GM23338 (cell line): ENCODE measurements around the gene MIER2. TPM values are rescaled to one million over a fixed set of nuclear protein-coding genes. Genes with fewer than 3 reads are reported as not detected.
"Not testable (repeated sequence)": the region's sequence is repeated elsewhere in the genome, so short reads cannot be mapped to it uniquely, and the experiment has no call there.

Source experiments
- ATAC-seq: fragments of 200-7000 bp; cut with Tn5 transposase; 3 replicates; pipeline ENCODE4 v1.9.1; 2020
- DNase-seq: peaks from one replicate; pipeline ENCODE4 v3.0.0-alpha.2; 2015; ENCODE audit warnings: low spot score
- H2AFZ ChIP-seq: fragments of 200-600 bp; sonication (generic); 2 replicates; pipeline ENCODE4 v1.8.0; 2016; ENCODE audit warnings: antibody characterized with exemption, mild to moderate bottlenecking, moderate library complexity
- H3F3A ChIP-seq: fragments of 200-600 bp; sonication (generic); replicated peaks from 2 replicates; pipeline ENCODE4 v1.8.0; 2017; ENCODE audit warnings: antibody characterized with exemption, mixed run types, low read depth
- H3K27ac ChIP-seq: fragments of 200-600 bp; sonication (generic); 2 replicates; pipeline ENCODE4 v1.6.1; 2016; ENCODE audit warnings: low read depth
- H3K27me3 ChIP-seq: fragments of 200-600 bp; sonication (generic); 2 replicates; pipeline ENCODE4 v1.8.0; 2016; ENCODE audit warnings: mild to moderate bottlenecking, mixed run types, moderate library complexity; ENCODE audit not compliant: insufficient read depth
- H3K36me3 ChIP-seq: fragments of 200-600 bp; sonication (generic); 2 replicates; pipeline ENCODE4 v1.8.0; 2016; ENCODE audit warnings: mild to moderate bottlenecking; ENCODE audit not compliant: insufficient read depth
- H3K4me1 ChIP-seq: fragments of 200-600 bp; sonication (generic); 2 replicates; pipeline ENCODE4 v1.8.0; 2016; ENCODE audit warnings: mild to moderate bottlenecking, moderate library complexity; ENCODE audit not compliant: insufficient read depth
- H3K4me2 ChIP-seq: fragments of 200-600 bp; sonication (generic); 2 replicates; pipeline ENCODE4 v1.7.1; 2017; ENCODE audit warnings: mixed run types
- H3K4me3 ChIP-seq: fragments of 200-600 bp; sonication (generic); 2 replicates; pipeline ENCODE4 v1.6.1; 2016; ENCODE audit warnings: mixed run types
- H3K79me2 ChIP-seq: fragments of 200-600 bp; sonication (generic); replicated peaks from 2 replicates; pipeline ENCODE4 v1.8.0; 2017; ENCODE audit warnings: mild to moderate bottlenecking; ENCODE audit not compliant: insufficient read depth
- H3K9me2 ChIP-seq: fragments of 200-600 bp; sonication (generic); 2 replicates; pipeline ENCODE4 v1.8.0; 2017; ENCODE audit not compliant: insufficient read depth
- H4K20me1 ChIP-seq: fragments of 200-600 bp; sonication (generic); replicated peaks from 2 replicates; pipeline ENCODE4 v1.8.0; 2017; ENCODE audit warnings: mild to moderate bottlenecking; ENCODE audit not compliant: insufficient read depth
- H3K27ac Mint-ChIP-seq: 2 replicates; pipeline ENCODE4 v1.8.0; 2020; ENCODE audit warnings: inconsistent platforms, mild to moderate bottlenecking, moderate library complexity, mixed read lengths
- H3K27me3 Mint-ChIP-seq: 3 replicates; pipeline ENCODE4 v1.8.0; 2022; ENCODE audit warnings: low read depth, mild to moderate bottlenecking, moderate library complexity, mixed read lengths, inconsistent platforms; ENCODE audit not compliant: insufficient read depth, poor library complexity
- H3K36me3 Mint-ChIP-seq: 3 replicates; pipeline ENCODE4 v1.8.0; 2021; ENCODE audit warnings: low read depth, mild to moderate bottlenecking, inconsistent platforms, moderate library complexity, mixed read lengths
- H3K4me1 Mint-ChIP-seq: 3 replicates; pipeline ENCODE4 v1.8.0; 2020; ENCODE audit warnings: mild to moderate bottlenecking, inconsistent platforms, mixed read lengths
- H3K4me3 Mint-ChIP-seq: 3 replicates; pipeline ENCODE4 v1.8.0; 2021; ENCODE audit warnings: moderate library complexity, mild to moderate bottlenecking, inconsistent platforms, mixed read lengths
- H3K9me3 Mint-ChIP-seq: 3 replicates; pipeline ENCODE4 v1.8.0; 2020; ENCODE audit warnings: moderate library complexity, mild to moderate bottlenecking, inconsistent platforms, mixed read lengths
- CREB1 ChIP-seq: fragments of 250-450 bp; sonication (Bioruptor Pico); IDR thresholded peaks from 2 replicates; pipeline ENCODE4 v1.5.0; 2020; ENCODE audit warnings: low read depth, mild to moderate bottlenecking, moderate library complexity
- EZH2 ChIP-seq: fragments of 200-600 bp; sonication (generic); IDR thresholded peaks from one replicate; pipeline ENCODE4 v1.8.0; 2017; ENCODE audit warnings: antibody characterized with exemption, mild to moderate bottlenecking, low read depth; ENCODE audit not compliant: unreplicated experiment
- EZH2phosphoT487 ChIP-seq: fragments of 200-600 bp; sonication (generic); IDR thresholded peaks from one replicate; pipeline ENCODE4 v1.8.1; 2018; ENCODE audit warnings: antibody characterized with exemption; ENCODE audit not compliant: unreplicated experiment
- JUNB ChIP-seq: IDR thresholded peaks from one replicate; pipeline ENCODE4 v1.6.1; 2016; ENCODE audit warnings: antibody characterized with exemption; ENCODE audit not compliant: unreplicated experiment
- NANOG ChIP-seq: IDR thresholded peaks from 2 replicates; pipeline ENCODE4 v1.6.1; 2016; ENCODE audit warnings: antibody characterized with exemption, borderline replicate concordance
- POLR2AphosphoS5 ChIP-seq: IDR thresholded peaks from 2 replicates; pipeline ENCODE4 v1.6.1; 2016; ENCODE audit warnings: antibody characterized with exemption, low read depth
- STAT1 ChIP-seq: IDR thresholded peaks from one replicate; pipeline ENCODE4 v1.6.1; 2016; ENCODE audit warnings: antibody characterized with exemption; ENCODE audit not compliant: unreplicated experiment
- ZNF331 ChIP-seq: fragments of 250-450 bp; sonication (Bioruptor Pico); IDR thresholded peaks from 2 replicates; pipeline ENCODE4 v1.5.0; 2020; ENCODE audit warnings: low read depth, mild to moderate bottlenecking, moderate library complexity
- polyA plus RNA-seq: library from polyadenylated mRNA; unstranded; fragments of >200 nt; fragmentation: Nextera tagmentation; extraction: Ambion mirVana; gene quantifications from 2 replicates; pipeline ENCODE4 v1.2.1, GENCODE V29; 2016
- total RNA-seq: library from RNA; depleted of rRNA; stranded (reverse); fragments of >200 nt; shearing (Covaris generic); gene quantifications from 2 replicates; pipeline ENCODE4 v1.2.3, GENCODE V29; 2014
- TF ChIP-seq, protein P1 (sequence below): fragments of 250-450 bp; sonication (Bioruptor Pico); IDR thresholded peaks from 2 replicates; pipeline ENCODE4 v1.5.0; 2020; ENCODE audit warnings: mild to moderate bottlenecking, moderate library complexity
- TF ChIP-seq, protein P2 (sequence below): IDR thresholded peaks from one replicate; pipeline ENCODE4 v1.6.1; 2018; ENCODE audit warnings: antibody characterized with exemption; ENCODE audit not compliant: unreplicated experiment
- TF ChIP-seq, protein P3 (sequence below): IDR thresholded peaks from 2 replicates; pipeline ENCODE4 v1.6.1; 2016; ENCODE audit warnings: antibody characterized with exemption

The MIER2 gene
- total and polyA plus RNA-seq, 2 experiments from 2014 or later: 30.2 to 37.9 TPM

DNA sequence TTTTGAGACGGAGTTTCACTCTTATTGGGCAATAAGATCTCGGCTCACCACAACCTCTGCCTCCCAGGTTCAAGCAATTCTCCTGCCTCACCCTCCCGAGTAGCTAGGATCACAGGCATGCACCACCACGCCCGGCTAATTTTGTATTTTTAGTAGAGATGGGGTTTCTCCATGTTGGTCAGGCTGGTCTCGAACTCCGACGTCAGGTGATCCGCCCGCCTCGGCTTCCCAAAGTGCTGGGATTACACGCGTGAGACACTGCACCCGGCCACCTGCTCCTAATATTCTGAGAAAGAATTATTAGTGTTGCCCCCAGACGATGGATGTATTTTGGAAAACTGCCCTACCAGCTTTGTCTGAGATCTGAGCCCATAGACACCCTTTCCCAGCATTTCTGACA, 10.9 kb upstream of the MIER2 start:
- not testable (repeated sequence) for H3K9me2 ChIP-seq, H3K79me2 ChIP-seq

DNA sequence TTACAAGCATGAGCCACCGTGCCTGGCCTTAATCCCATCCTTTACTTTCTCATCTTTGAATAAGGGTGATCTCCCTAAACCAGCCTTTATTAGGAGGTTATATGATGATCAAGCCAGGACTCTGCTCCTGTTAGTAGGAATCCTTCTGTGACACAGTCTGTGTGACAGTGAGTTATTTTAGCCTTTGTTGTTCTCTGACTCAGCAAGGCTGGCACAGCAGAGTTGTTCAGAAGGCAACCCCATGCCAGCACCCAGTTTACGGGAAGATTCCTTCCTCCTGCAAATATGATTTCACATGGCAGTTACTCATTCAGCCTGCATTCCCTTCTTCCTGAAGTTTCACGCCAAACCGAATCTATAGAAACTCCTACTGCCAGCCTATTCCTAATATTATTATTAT, 10.5 kb upstream of the MIER2 start:
- no peak overlapping the region for H3K4me2 ChIP-seq
- Mint-ChIP-seq H3K36me3 (no peaks in the 10 kb centered on the region; the same call in 1 of the 3 replicates), H3K27me3 (peaks cover 3% of the 10 kb centered on the region), H3K27ac (no peak overlapping the region), H3K4me1 (no peaks in the 10 kb centered on the region), H3K4me3 (no peak overlapping the region), H3K9me3 (peaks cover 19% of the 10 kb centered on the region; the same call in 2 of the 3 replicates)
- no peaks in the 10 kb centered on the region for H4K20me1 ChIP-seq
- ATAC-seq (no peak), DNase-seq (no peak)
- no peaks in the 10 kb centered on the region for H3K9me2 ChIP-seq
- H3K79me2 ChIP-seq: no peaks in the 10 kb centered on the region
- H3K36me3 ChIP-seq: no peaks in the 10 kb centered on the region
- no peaks in the 10 kb centered on the region for H3K27me3 ChIP-seq
- H3K4me3 ChIP-seq: no peak overlapping the region
- no peak overlapping the region for H2AFZ ChIP-seq
- no peaks in the 10 kb centered on the region for H3K4me1 ChIP-seq
- no peak overlapping the region for H3K27ac ChIP-seq
- H3F3A ChIP-seq: no peaks in the 10 kb centered on the region
- TF ChIP-seq, protein P1, sequence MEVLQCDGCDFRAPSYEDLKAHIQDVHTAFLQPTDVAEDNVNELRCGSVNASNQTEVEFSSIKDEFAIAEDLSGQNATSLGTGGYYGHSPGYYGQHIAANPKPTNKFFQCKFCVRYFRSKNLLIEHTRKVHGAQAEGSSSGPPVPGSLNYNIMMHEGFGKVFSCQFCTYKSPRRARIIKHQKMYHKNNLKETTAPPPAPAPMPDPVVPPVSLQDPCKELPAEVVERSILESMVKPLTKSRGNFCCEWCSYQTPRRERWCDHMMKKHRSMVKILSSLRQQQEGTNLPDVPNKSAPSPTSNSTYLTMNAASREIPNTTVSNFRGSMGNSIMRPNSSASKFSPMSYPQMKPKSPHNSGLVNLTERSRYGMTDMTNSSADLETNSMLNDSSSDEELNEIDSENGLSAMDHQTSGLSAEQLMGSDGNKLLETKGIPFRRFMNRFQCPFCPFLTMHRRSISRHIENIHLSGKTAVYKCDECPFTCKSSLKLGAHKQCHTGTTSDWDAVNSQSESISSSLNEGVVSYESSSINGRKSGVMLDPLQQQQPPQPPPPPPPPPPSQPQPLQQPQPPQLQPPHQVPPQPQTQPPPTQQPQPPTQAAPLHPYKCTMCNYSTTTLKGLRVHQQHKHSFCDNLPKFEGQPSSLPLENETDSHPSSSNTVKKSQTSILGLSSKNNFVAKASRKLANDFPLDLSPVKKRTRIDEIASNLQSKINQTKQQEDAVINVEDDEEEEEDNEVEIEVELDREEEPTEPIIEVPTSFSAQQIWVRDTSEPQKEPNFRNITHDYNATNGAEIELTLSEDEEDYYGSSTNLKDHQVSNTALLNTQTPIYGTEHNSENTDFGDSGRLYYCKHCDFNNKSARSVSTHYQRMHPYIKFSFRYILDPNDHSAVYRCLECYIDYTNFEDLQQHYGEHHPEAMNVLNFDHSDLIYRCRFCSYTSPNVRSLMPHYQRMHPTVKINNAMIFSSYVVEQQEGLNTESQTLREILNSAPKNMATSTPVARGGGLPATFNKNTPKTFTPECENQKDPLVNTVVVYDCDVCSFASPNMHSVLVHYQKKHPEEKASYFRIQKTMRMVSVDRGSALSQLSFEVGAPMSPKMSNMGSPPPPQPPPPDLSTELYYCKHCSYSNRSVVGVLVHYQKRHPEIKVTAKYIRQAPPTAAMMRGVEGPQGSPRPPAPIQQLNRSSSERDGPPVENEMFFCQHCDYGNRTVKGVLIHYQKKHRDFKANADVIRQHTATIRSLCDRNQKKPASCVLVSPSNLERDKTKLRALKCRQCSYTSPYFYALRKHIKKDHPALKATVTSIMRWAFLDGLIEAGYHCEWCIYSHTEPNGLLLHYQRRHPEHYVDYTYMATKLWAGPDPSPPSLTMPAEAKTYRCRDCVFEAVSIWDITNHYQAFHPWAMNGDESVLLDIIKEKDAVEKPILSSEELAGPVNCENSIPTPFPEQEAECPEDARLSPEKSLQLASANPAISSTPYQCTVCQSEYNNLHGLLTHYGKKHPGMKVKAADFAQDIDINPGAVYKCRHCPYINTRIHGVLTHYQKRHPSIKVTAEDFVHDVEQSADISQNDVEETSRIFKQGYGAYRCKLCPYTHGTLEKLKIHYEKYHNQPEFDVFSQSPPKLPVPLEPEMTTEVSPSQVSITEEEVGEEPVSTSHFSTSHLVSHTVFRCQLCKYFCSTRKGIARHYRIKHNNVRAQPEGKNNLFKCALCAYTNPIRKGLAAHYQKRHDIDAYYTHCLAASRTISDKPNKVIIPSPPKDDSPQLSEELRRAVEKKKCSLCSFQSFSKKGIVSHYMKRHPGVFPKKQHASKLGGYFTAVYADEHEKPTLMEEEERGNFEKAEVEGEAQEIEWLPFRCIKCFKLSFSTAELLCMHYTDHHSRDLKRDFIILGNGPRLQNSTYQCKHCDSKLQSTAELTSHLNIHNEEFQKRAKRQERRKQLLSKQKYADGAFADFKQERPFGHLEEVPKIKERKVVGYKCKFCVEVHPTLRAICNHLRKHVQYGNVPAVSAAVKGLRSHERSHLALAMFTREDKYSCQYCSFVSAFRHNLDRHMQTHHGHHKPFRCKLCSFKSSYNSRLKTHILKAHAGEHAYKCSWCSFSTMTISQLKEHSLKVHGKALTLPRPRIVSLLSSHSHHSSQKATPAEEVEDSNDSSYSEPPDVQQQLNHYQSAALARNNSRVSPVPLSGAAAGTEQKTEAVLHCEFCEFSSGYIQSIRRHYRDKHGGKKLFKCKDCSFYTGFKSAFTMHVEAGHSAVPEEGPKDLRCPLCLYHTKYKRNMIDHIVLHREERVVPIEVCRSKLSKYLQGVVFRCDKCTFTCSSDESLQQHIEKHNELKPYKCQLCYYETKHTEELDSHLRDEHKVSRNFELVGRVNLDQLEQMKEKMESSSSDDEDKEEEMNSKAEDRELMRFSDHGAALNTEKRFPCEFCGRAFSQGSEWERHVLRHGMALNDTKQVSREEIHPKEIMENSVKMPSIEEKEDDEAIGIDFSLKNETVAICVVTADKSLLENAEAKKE (CRISPR knock-in tag): no peak
- TF ChIP-seq JUNB (no peak), EZH2 (no peak), ZNF331 (no peak), CREB1 (no peak), NANOG (no peak), EZH2phosphoT487 (no peak), STAT1 (no peak), POLR2AphosphoS5 (no peak)
- TF ChIP-seq, protein P2, sequence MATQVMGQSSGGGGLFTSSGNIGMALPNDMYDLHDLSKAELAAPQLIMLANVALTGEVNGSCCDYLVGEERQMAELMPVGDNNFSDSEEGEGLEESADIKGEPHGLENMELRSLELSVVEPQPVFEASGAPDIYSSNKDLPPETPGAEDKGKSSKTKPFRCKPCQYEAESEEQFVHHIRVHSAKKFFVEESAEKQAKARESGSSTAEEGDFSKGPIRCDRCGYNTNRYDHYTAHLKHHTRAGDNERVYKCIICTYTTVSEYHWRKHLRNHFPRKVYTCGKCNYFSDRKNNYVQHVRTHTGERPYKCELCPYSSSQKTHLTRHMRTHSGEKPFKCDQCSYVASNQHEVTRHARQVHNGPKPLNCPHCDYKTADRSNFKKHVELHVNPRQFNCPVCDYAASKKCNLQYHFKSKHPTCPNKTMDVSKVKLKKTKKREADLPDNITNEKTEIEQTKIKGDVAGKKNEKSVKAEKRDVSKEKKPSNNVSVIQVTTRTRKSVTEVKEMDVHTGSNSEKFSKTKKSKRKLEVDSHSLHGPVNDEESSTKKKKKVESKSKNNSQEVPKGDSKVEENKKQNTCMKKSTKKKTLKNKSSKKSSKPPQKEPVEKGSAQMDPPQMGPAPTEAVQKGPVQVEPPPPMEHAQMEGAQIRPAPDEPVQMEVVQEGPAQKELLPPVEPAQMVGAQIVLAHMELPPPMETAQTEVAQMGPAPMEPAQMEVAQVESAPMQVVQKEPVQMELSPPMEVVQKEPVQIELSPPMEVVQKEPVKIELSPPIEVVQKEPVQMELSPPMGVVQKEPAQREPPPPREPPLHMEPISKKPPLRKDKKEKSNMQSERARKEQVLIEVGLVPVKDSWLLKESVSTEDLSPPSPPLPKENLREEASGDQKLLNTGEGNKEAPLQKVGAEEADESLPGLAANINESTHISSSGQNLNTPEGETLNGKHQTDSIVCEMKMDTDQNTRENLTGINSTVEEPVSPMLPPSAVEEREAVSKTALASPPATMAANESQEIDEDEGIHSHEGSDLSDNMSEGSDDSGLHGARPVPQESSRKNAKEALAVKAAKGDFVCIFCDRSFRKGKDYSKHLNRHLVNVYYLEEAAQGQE: no peak
- TF ChIP-seq, protein P3, sequence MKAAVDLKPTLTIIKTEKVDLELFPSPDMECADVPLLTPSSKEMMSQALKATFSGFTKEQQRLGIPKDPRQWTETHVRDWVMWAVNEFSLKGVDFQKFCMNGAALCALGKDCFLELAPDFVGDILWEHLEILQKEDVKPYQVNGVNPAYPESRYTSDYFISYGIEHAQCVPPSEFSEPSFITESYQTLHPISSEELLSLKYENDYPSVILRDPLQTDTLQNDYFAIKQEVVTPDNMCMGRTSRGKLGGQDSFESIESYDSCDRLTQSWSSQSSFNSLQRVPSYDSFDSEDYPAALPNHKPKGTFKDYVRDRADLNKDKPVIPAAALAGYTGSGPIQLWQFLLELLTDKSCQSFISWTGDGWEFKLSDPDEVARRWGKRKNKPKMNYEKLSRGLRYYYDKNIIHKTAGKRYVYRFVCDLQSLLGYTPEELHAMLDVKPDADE: no peak

More for the DNA sequence above, 10.9 kb upstream of the MIER2 start:
- DNase-seq, H3K4me3 ChIP-seq, H3K4me3 Mint-ChIP-seq, H3K4me2 ChIP-seq, H3K4me1 ChIP-seq, H2AFZ ChIP-seq, H3K27me3 ChIP-seq, H3K36me3 Mint-ChIP-seq, H3K4me1 Mint-ChIP-seq, H3K27me3 Mint-ChIP-seq, H3K36me3 ChIP-seq, H3F3A ChIP-seq, H3K27ac Mint-ChIP-seq, ATAC-seq, H3K27ac ChIP-seq, H4K20me1 ChIP-seq: not testable (repeated sequence)
- H3K9me3 Mint-ChIP-seq: peaks cover 19% of the 10 kb centered on the region; the same call in 2 of the 3 replicates
